HG03469 (cell line): ENCODE data around the gene IRAK2.

Experiments
- ATAC-seq: cut with Tn5 transposase; IDR thresholded peaks from one replicate; pipeline ENCODE4 v1.9.1; 2021; ENCODE audit warnings: mild to moderate bottlenecking, moderate library complexity, moderate number of reproducible peaks; ENCODE audit not compliant: unreplicated experiment

Gene IRAK2

DNA sequence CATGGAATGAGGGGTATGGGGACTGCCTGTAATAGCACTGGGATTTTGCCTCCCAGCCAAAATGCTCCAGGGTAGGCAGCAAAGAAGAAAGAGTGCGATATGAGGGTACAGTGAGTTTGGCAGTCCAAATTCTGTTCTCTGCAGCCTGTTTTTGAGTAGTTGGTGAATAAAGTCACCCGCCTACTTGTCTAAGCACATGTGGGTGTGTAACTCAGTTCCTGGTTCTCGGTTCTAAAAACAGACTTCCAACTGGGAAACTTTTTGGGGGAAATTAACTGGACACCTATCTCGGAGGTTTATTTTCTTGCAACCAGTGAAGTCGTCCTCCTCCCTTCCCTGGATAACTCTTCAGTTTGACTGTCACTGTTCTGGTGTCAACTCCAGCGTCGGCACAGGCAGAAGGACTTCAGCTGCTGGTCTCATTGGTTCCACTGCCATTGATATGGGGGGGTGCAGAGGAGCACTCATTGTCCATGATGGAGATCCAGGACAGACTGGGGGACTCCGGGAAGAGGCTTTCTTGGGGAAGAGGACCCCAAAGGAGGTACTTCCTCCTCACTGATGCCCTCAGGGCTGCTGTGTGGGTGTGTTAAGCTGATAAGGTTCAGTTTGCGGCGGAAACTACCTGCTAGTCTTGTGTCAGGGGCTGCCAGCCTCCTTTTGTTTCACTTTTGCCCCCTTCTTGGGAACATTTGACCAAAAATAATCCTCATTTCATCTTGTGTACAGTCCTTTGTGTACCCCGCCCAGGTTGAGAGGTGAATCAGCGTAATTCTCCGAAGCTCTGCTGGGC, 114.9 kb downstream of the IRAK2 start:
- ATAC-seq: no peak

GRCh38 chr3:10280177-10280529, 115.4 kb downstream of the IRAK2 start:
- no peak for ATAC-seq

- no peak for ATAC-seq
Measured at GRCh38 chr3:10280571-10280970, 115.9 kb downstream of the IRAK2 start.

GRCh38 chr3:10281951-10282350, 117.2 kb downstream of the IRAK2 start:
- ATAC-seq: no peak

GRCh38 chr3:10283638-10284037, 118.9 kb downstream of the IRAK2 start:
- ATAC-seq: no peak

DNA sequence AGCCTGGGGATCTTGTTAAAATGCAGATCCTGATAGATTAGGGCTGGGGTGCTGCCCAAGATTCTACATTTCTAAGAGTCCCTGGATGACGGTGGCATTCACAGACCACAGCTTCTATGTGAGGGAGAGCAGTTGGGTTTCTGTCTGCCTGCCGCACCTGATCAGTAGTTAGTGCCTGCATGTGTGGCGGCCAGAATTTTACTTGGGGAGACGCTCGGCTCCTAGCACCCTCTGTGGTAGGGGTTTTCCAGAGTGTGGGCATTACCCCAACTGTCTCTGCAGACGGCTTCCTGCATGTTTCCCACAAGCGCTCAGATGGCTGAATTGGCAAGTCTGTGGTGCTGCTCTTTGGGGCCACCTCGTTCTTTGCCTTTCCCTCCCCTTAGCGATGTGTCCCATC, 119.8 kb downstream of the IRAK2 start:
- no peak for ATAC-seq

DNA sequence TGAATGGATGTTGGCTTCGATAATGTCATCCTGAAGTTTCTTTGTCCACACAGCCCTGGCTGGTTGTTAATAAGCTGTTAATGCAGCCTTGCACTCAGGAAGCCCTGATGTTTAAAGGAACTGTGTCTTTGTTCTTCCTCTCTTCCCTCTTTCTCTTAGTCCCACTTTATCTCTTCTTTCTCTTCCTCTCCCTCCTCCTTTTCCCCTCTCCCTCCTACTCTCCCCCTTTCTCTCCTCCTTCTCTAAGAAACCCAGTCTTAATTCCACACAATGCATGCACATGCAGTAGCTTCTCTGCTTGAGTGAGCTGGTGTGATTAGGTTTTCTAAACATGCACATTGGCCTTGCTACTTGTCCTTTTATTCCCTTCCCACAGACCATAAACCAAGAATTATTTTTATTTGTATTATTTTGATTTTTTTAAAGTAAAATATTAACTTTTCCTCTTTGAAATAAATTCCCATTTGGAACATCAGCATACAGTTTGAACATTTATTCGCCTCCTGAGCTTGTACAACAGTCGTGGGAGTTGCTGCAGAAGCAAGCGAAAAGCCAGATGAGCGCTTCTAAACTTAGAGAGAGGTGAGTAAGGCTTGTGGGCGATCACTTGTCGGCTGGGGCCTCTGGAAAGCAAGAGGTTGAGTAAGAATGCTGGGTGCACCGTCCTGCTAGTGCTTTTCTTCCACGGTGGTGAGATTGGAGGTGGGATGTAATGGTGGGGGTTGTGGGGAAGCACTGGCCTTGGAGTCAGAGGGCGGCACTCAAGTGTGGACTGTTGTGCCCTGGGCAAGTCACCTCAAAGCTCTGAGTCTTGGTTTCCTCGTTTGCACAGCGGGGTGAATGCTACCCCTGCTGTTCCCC, 120.8 kb downstream of the IRAK2 start:
- ATAC-seq: no peak

DNA sequence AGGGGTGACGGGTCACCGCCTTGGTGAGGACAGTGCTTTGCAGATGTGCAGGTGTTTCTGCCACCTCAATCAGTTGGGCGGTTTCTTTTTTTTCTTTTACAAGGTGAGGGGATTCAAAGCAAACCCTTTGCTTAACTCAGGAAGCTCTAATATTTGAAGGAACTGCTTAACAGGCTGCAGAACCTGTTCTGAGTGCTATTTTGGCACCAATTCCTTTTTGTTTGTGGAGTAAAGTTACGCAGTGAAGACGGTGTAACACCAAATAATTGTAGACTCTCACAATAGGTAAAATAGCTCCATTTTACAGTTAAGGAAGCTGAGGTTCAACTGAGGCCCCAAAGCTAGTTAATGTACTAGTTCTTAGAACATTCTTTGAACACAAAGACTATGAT, 121.4 kb downstream of the IRAK2 start:
- ATAC-seq: no peak

DNA sequence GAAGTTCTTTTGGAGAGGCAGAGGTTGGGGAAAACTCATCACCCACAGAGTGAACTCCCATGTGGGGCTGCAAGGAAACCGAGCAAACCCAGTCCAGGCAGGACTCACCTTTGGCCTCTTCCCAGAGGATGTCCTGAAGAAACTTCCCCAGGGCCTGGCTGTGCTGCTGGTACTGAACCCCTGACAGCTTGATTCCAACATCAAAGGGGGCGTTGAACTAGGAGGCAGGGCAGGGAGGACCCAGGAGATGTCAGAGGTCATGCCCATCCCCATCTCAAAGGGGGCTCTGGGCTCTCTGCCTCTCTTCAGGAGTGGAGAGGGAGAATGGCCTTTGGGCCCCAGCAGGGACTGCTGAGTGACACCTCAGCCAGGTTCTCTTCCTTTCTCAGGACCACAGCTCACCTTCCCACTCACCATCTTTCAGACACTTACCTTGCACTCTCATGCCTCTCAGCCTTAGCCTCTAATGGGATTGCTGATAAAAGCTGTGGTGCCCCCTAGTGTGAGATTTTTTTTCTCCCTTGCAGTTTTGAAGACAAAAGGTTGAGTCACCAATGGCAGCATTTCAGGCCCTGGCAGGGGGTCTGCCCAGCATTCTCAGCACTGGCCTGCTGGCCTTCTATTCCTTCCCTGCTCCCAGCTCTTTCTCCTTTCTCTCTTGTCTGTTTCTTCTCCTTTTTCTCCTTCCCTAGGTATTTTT, 122.0 kb downstream of the IRAK2 start:
- no peak for ATAC-seq

DNA sequence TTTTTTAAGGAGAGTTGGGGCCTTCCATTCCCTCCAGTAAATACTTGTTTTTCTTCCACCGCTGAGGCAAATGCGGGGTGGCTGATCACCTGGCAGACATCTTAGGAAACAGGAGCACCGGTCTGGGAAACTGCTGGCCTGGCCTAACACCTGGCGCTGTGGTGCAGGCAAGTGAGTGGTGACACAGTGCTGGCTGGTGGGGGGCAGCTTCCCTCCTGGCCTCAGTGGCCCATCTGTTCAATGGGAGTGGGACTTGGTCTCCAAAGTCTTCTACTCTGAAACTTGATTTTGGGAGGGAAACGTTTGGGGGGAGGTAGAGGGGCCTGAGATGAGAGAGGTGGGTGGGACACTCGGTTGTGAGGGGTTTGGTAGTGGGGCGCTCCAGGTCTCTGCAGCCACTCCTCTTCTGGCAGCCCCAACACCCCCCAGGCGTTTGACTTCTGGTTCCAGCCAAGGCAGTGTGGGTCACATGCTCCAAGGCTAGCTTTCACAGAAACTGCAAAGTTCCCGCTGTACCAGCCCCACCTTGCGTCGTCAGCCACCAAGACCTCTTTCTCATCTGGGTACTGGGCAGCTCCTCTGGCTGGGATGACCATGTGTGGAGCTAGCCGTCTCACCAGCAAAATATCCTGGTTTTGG, 123.3 kb downstream of the IRAK2 start:
- ATAC-seq: no peak

- ATAC-seq: no peak
Measured at GRCh38 chr3:10288575-10288960, 123.8 kb downstream of the IRAK2 start.

DNA sequence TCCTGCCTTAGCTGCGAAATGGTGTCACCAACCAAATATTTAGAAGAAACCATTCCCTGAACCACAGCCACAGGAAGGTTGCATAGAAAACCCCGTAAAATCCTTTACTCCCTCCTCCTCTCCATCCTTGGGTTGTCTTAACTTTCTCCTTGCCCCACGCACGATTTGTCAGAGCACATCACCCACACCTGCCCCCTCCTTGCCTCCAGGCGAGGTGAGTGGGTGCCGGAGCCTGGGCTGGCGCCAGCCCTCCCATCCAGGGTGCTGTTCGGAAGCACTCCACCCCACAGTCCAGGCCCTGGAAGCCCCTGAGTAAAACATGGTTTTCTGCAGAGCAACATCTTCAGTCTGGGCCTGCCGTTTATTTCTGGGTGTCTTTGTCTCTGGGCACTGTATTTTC, 124.4 kb downstream of the IRAK2 start:
- no peak for ATAC-seq

DNA sequence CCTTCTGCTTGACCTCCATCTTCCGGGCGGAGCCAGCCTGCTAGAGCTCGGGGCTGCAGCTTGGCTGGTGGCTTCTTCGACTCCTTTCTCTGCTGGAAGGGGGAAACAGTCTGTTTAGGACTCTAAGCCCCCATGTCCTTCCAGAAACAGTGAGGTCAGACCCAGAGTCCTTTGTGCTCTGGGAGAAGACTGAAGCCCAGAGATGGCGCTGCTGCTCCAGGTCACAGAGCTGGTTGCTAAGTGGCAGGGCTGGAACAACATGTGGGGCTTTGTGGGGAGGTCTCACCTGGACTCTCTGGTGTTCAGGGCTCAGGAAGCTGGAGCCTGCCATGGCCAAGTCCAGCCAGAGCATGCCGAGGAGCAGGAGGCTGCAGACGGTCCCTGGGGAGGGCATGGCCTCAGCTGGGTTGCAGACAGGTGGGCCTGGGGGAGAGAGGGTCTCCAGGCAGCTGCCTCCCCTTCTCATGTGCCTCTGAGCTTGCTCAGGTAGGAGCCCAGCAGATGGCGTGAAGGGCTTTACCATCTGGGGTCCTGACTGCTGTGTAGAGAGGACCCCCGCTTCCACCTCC, 125.2 kb downstream of the IRAK2 start:
- no peak for ATAC-seq

GRCh38 chr3:10290481-10291176, 125.9 kb downstream of the IRAK2 start:
- no peak for ATAC-seq

DNA sequence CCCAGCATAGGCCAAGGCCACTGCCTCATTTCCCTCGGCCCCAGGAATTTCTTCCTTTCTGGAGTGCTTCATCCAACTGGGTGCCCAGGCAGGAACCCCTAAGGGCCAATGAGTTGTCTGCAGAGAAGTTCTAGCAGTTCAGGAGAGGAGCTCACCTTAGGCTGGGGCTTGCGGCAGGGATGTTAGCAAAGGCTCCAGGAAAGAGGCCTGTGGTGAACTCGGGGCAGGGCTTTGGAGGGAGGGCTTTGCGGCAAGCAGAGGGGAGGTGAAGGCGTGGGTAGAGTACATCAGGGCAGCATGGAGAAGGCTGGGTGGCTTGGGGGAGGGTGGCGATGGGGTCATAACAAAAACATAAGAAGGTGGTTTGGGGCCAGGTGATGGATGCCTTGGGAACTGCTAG, 126.9 kb downstream of the IRAK2 start:
- no peak for ATAC-seq

DNA sequence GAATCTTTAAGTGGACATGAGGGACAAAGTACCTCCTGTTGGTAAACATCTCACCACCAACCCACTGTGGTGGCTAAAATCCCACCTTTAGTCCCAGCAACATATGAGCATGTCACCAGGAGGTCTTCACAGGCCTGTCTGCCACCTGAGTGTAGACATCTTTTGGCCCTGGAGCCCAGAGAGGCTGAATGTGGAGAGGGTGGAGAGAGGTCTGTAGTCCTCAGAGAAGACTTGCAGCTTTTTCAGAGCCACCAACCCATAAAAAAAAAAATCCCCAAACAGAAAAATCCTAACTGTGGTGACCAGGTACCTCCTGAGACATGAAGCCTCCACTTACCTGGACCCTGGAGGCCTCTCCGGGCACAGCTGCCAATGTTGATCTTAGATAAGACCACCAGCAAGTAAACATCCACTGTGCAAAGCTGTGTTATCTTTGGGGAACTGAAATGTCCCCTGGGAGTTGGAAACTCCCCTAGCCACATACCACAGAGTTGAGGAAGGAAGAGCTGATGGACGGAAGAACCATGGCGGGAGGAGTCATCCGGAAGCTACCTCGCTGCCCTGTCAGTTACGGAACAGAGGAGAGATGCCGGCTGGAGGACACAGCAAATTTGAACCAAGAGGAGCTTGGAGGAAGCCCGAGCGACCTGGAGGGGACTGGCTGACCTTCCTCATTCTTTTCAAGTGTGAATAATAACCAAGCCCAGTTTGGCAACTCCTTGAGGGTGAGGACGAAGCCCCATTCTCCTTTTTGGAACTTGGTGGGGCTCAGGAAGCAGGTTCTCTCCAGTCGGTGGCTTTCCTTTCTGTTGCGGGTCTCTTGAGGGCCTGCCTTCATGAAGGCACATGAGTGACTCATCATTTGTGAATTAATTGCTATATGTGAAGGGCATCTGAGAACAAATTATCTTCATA, 128.0 kb downstream of the IRAK2 start, which contains the start of gene GHRL:
Gene GHRL (minus strand): TSS at position 443 of the 915 bp plus-strand sequence. CDS start 2,767 bp downstream, outside the sequence.
- ATAC-seq: peak; percentile 69
